GM18505 (cell line): ENCODE measurements around the gene ZNF780B.

ENCODE experiments used
- ATAC-seq: cut with Tn5 transposase; IDR thresholded peaks from one replicate; pipeline ENCODE4 v1.9.1; 2021; ENCODE audit not compliant: unreplicated experiment
- POLR2A ChIP-seq: IDR thresholded peaks from 4 replicates; pipeline ENCODE4 v1.6.1; 2011; ENCODE audit warnings: borderline replicate concordance; ENCODE audit not compliant: insufficient read depth, insufficient read length; ENCODE audit errors: extremely low read depth

The ZNF780B gene

DNA sequence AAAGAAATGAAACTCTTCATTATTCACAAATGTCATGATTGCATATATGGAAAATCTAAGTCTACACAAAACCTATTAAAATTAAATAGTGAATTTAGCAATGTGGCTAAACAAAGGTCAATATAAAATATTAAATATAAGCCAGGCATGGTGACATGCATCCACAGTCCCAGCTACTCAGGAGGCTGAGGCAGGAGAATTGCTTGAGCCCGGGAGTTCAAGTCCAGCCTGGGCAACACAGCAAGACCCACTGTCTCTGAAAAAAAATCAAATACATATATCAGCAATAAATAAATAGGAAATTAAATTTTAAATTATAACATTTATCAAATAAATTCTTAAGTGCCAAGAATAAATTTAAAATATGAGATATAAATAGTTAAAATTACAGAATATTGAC lies 73.1 kb downstream of the ZNF780B start:
- no peak for TF ChIP-seq POLR2A
- ATAC-seq = no peak
